WTC11 (cell line): Measurements from ENCODE around the gene PDE6D. TPM values are rescaled to one million over a fixed set of nuclear protein-coding genes. Genes with fewer than 3 reads are reported as not detected.

Source experiments
- AFF4 ChIP-seq: sonication (generic); formaldehyde crosslinking; IDR thresholded peaks from 2 replicates; pipeline ENCODE4 v1.8.1; 2023; ENCODE audit warnings: mild to moderate bottlenecking, missing genetic modification reagents, borderline replicate concordance
- CBFB ChIP-seq: sonication (generic); formaldehyde crosslinking; IDR thresholded peaks from 2 replicates; pipeline ENCODE4 v1.8.1; 2022; ENCODE audit warnings: mild to moderate bottlenecking, low read depth, missing genetic modification reagents
- CREM ChIP-seq: sonication (generic); formaldehyde crosslinking; IDR thresholded peaks from 2 replicates; pipeline ENCODE4 v1.8.1; 2022; ENCODE audit warnings: mild to moderate bottlenecking, missing genetic modification reagents, moderate library complexity
- FOXJ3 ChIP-seq: sonication (generic); formaldehyde crosslinking; IDR thresholded peaks from 2 replicates; pipeline ENCODE4 v1.9.0; 2021; ENCODE audit warnings: missing genetic modification reagents, mild to moderate bottlenecking, borderline replicate concordance
- GABPB1 ChIP-seq: sonication (generic); formaldehyde crosslinking; IDR thresholded peaks from 2 replicates; pipeline ENCODE4 v1.8.1; 2023; ENCODE audit warnings: mild to moderate bottlenecking, missing genetic modification reagents
- GRHL2 ChIP-seq: fragments of 250-450 bp; sonication (Bioruptor Pico); IDR thresholded peaks from 2 replicates; pipeline ENCODE4 v1.8.0; 2022; ENCODE audit warnings: mild to moderate bottlenecking, moderate library complexity; ENCODE audit not compliant: insufficient replicate concordance, severe bottlenecking
- IRF2 ChIP-seq: sonication (generic); formaldehyde crosslinking; IDR thresholded peaks from 2 replicates; pipeline ENCODE4 v1.8.0; 2022; ENCODE audit warnings: low read depth, missing genetic modification reagents, borderline replicate concordance
- JAZF1 ChIP-seq: fragments of 250-450 bp; sonication (Bioruptor Pico); IDR thresholded peaks from 2 replicates; pipeline ENCODE4 v1.9.0; 2021; ENCODE audit warnings: moderate library complexity, mild to moderate bottlenecking, inconsistent platforms
- KAT7 ChIP-seq: sonication (generic); formaldehyde crosslinking; IDR thresholded peaks from 2 replicates; pipeline ENCODE4 v1.8.1; 2023; ENCODE audit warnings: missing genetic modification reagents, mild to moderate bottlenecking, borderline replicate concordance
- MLX ChIP-seq: sonication (generic); formaldehyde crosslinking; IDR thresholded peaks from 2 replicates; pipeline ENCODE4 v1.8.1; 2023; ENCODE audit warnings: mild to moderate bottlenecking, missing genetic modification reagents, moderate library complexity
- MXD4 ChIP-seq: fragments of 250-450 bp; sonication (Bioruptor Pico); IDR thresholded peaks from 2 replicates; pipeline ENCODE4 v1.8.0; 2021; ENCODE audit warnings: mild to moderate bottlenecking, moderate library complexity, borderline replicate concordance
- NR2C2 ChIP-seq: sonication (generic); formaldehyde crosslinking; IDR thresholded peaks from 2 replicates; pipeline ENCODE4 v1.8.0; 2022; ENCODE audit warnings: mild to moderate bottlenecking, missing genetic modification reagents
- RELA ChIP-seq: sonication (generic); formaldehyde crosslinking; IDR thresholded peaks from 2 replicates; pipeline ENCODE4 v1.8.1; 2022; ENCODE audit warnings: missing genetic modification reagents, mild to moderate bottlenecking, borderline replicate concordance
- SMAD4 ChIP-seq: sonication (generic); formaldehyde crosslinking; IDR thresholded peaks from 2 replicates; pipeline ENCODE4 v1.8.0; 2022; ENCODE audit warnings: mild to moderate bottlenecking, missing genetic modification reagents
- SP1 ChIP-seq: sonication (generic); formaldehyde crosslinking; conservative IDR thresholded peaks from 2 replicates; pipeline ENCODE4 v1.8.1; 2022; ENCODE audit warnings: missing genetic modification reagents
- ZNF263 ChIP-seq: sonication (generic); formaldehyde crosslinking; IDR thresholded peaks from 2 replicates; pipeline ENCODE4 v1.8.1; 2022; ENCODE audit warnings: low read depth, mild to moderate bottlenecking, moderate library complexity, missing genetic modification reagents
- ZNF317 ChIP-seq: sonication (generic); formaldehyde crosslinking; IDR thresholded peaks from 2 replicates; pipeline ENCODE4 v1.8.1; 2023; ENCODE audit warnings: low read depth, mild to moderate bottlenecking, moderate library complexity, missing genetic modification reagents, borderline replicate concordance
- ZNF396 ChIP-seq: fragments of 250-450 bp; sonication (Bioruptor Pico); IDR thresholded peaks from 2 replicates; pipeline ENCODE4 v1.8.0; 2021; ENCODE audit warnings: mild to moderate bottlenecking, moderate library complexity, borderline replicate concordance
- ZNF416 ChIP-seq: fragments of 250-450 bp; sonication (Bioruptor Pico); IDR thresholded peaks from 2 replicates; pipeline ENCODE4 v1.9.0; 2021; ENCODE audit warnings: mild to moderate bottlenecking, inconsistent platforms
- ZNF512 ChIP-seq: sonication (generic); formaldehyde crosslinking; IDR thresholded peaks from 2 replicates; pipeline ENCODE4 v1.8.1; 2022; ENCODE audit warnings: missing genetic modification reagents, borderline replicate concordance
- total RNA-seq: library from RNA; stranded (reverse); gene quantifications from 3 replicates; pipeline ENCODE4 v1.2.3, GENCODE V29; 2021
- TF ChIP-seq, protein P1 (sequence below): fragments of 250-450 bp; sonication (Bioruptor Pico); IDR thresholded peaks from 2 replicates; pipeline ENCODE4 v1.9.0; 2021; ENCODE audit warnings: moderate library complexity, mild to moderate bottlenecking, inconsistent platforms, borderline replicate concordance
- TF ChIP-seq, protein P2 (sequence below): sonication (generic); formaldehyde crosslinking; IDR thresholded peaks from 2 replicates; pipeline ENCODE4 v1.8.1; 2023; ENCODE audit warnings: mild to moderate bottlenecking, missing genetic modification reagents
- TF ChIP-seq, protein P3 (sequence below): sonication (generic); formaldehyde crosslinking; IDR thresholded peaks from 2 replicates; pipeline ENCODE4 v1.8.1; 2022; ENCODE audit warnings: low read depth, mild to moderate bottlenecking, moderate library complexity, missing genetic modification reagents, borderline replicate concordance
- TF ChIP-seq, protein P4 (sequence below): fragments of 250-450 bp; sonication (Bioruptor Pico); IDR thresholded peaks from 2 replicates; pipeline ENCODE4 v2.1.2; 2022; ENCODE audit warnings: mild to moderate bottlenecking, moderate library complexity

PDE6D gene
- total RNA-seq, 1 experiment from 2014 or later: 30.2 TPM

DNA sequence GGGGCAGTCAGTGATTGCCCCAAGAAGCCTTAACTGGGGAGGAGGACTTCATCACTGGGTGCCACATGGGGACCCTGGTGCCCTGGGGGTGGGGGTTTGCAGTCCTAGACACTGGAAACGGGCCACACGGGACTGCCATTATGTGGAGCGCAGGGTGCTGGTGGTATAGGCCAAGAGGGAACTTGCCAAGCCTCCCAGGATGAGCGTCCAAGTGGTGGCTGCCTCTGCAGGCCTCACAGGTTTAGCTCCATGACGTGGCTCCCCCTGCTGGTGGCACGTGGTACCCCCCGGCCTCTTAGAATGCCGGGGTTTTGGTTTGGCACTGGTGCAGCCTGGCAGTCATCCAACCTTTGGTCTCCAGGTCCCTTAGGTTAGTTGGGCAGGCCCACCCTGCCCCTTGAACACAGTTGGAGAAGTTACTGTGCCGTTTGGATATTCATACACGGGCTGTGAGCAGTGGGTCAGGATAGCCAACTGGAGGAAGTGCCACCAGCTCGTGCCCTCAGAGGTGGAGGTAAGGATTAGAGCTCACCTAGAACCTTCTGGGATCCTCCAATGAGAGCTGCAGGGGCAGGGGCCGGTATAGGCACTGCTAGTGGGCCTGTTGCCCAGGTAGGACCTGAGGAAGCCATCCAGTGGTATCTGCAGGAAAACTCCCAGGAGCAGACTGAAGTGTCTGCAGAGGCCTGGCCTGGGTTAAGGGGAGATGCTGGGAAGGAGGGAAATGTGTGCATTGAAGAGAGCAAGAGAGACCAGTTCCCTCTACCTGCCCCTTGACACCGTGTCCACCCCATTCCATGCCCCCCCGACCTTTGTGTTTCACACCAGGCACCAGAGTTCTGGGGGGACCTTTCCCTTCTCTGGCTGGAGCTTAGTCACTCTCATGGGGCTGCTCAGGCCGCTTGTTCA, 67.1 kb downstream of the PDE6D start (continued):
- TF ChIP-seq ZNF317 (CRISPR knock-in tag): no peak; the same call in 1 of the 2 replicates
- peak; percentile 38; the same call in 1 of the 2 replicates for TF ChIP-seq GABPB1 (CRISPR knock-in tag)
- no peak for TF ChIP-seq GRHL2 (CRISPR knock-in tag)
- TF ChIP-seq, protein P1, sequence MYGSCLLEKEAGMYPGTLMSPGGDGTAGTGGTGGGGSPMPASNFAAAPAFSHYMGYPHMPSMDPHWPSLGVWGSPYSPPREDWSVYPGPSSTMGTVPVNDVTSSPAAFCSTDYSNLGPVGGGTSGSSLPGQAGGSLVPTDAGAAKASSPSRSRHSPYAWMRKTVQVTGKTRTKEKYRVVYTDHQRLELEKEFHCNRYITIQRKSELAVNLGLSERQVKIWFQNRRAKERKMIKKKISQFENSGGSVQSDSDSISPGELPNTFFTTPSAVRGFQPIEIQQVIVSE (CRISPR knock-in tag): 0 out of 2 replicates have a peak, but pooled peaks have one; percentile 21
- TF ChIP-seq, protein P2, sequence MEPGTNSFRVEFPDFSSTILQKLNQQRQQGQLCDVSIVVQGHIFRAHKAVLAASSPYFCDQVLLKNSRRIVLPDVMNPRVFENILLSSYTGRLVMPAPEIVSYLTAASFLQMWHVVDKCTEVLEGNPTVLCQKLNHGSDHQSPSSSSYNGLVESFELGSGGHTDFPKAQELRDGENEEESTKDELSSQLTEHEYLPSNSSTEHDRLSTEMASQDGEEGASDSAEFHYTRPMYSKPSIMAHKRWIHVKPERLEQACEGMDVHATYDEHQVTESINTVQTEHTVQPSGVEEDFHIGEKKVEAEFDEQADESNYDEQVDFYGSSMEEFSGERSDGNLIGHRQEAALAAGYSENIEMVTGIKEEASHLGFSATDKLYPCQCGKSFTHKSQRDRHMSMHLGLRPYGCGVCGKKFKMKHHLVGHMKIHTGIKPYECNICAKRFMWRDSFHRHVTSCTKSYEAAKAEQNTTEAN (CRISPR knock-in tag): no peak
- TF ChIP-seq SMAD4: no peak
- TF ChIP-seq ZNF263 (CRISPR knock-in tag): peak; percentile 53; the same call in 1 of the 2 replicates
- peak; percentile 99 for TF ChIP-seq ZNF416 (CRISPR knock-in tag)
- no peak; the same call in 1 of the 2 replicates for TF ChIP-seq SP1 (CRISPR knock-in tag)
- no peak for TF ChIP-seq RELA
- peak; percentile 92; the same call in 1 of the 2 replicates for TF ChIP-seq AFF4 (CRISPR knock-in tag)
- no peak for TF ChIP-seq FOXJ3 (CRISPR knock-in tag)
- TF ChIP-seq, protein P3, sequence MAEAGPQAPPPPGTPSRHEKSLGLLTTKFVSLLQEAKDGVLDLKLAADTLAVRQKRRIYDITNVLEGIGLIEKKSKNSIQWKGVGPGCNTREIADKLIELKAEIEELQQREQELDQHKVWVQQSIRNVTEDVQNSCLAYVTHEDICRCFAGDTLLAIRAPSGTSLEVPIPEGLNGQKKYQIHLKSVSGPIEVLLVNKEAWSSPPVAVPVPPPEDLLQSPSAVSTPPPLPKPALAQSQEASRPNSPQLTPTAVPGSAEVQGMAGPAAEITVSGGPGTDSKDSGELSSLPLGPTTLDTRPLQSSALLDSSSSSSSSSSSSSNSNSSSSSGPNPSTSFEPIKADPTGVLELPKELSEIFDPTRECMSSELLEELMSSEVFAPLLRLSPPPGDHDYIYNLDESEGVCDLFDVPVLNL (CRISPR knock-in tag): 0 out of 2 replicates have a peak, but pooled peaks have one; percentile 53
- TF ChIP-seq JAZF1 (CRISPR knock-in tag): no peak
- TF ChIP-seq KAT7 (CRISPR knock-in tag): no peak
- TF ChIP-seq, protein P4, sequence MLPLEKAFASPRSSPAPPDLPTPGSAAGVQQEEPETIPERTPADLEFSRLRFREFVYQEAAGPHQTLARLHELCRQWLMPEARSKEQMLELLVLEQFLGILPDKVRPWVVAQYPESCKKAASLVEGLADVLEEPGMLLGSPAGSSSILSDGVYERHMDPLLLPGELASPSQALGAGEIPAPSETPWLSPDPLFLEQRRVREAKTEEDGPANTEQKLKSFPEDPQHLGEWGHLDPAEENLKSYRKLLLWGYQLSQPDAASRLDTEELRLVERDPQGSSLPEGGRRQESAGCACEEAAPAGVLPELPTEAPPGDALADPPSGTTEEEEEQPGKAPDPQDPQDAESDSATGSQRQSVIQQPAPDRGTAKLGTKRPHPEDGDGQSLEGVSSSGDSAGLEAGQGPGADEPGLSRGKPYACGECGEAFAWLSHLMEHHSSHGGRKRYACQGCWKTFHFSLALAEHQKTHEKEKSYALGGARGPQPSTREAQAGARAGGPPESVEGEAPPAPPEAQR: no peak
- no peak for TF ChIP-seq CBFB (CRISPR knock-in tag)
- no peak for TF ChIP-seq NR2C2 (CRISPR knock-in tag)
- TF ChIP-seq MLX (CRISPR knock-in tag): no peak
- TF ChIP-seq IRF2 (CRISPR knock-in tag): no peak
- TF ChIP-seq MXD4 (CRISPR knock-in tag): no peak
- TF ChIP-seq CREM (CRISPR knock-in tag): peak; percentile 86
- TF ChIP-seq ZNF396 (CRISPR knock-in tag): no peak
- TF ChIP-seq ZNF512 (CRISPR knock-in tag): 0 out of 2 replicates have a peak, but pooled peaks have one; percentile 56
